T-helper 9 cell (primary cell): ENCODE results near the gene PPP3R2.
"Not testable (repeated sequence)": the region's sequence is repeated elsewhere in the genome, so short reads cannot be mapped to it uniquely, and the experiment has no call there.

Experiments used
- DNase-seq: peaks from one replicate; pipeline ENCODE4 v3.0.0-alpha.2; 2020
- total RNA-seq, 2 donors: gene quantifications; one replicate each; lab custom pipeline; 2026; lab: John Stamatoyannopoulos, UW

Gene PPP3R2, protein sequence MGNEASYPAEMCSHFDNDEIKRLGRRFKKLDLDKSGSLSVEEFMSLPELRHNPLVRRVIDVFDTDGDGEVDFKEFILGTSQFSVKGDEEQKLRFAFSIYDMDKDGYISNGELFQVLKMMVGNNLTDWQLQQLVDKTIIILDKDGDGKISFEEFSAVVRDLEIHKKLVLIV
- 0 reads per million in 2 donors for total RNA-seq

DNA sequence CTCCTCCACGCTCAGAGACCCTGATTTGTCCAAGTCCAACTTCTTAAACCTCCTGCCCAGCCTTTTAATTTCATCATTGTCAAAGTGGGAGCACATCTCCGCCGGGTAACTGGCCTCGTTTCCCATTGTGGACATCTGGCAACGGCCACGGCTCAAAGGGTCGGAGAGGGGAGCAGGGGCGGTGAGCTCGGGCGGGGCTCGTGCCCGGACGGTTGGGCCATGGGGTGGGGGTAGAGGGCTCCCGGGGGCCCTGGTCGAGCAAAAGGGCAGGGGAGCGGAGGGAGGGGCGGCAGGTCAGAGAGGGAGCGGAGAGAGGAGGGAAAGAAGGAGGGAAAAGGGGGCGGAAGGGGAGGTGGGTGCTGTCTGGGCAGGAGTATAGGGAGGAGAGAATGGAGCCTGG is at the start of gene PPP3R2:
Gene PPP3R2, minus strand, starts transcription at position 174 of the 400 bp plus-strand sequence. Its CDS starts 48 bp downstream, at position 126.
- DNase-seq = no peak

DNA sequence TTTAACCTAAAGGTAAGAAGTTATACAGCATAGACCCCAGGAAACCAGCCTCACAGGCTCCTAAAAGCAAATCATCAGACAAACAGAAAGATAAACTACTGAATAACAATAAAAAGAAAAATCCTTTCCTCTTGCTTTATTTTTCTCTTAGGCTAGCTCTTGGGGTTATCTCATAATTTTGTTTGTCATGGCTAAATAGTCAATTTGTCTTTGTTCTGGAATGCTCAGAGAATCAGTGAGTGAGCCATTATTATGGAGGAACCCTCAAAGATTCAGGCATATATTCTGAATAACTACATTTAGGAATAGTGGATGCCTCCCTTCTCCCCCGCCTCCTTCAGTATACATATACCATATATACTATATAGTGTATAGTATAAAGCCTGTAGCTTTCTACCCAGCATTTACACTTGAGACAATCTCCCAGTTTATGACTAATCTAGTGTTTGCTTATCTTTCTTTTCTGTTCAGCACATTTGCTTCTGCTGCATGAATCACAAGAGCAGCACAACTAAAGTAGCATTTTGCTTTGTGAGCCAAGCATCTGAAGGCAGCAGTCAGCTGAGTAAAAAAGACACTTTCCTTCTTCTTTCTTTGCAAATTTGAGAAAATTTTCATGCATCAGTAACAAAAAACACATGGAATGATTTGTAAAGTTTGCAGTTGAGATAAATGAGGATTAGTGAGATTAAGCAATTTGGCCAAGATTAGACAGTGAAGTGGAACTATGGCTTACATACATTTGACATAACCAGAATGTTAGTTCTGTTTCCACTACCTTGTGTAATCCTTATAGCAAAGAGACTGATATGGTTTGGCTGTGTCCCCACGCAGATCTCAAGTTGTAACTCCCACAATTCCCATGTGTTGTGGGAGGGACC is 45.3 kb upstream of the PPP3R2 start:
- DNase-seq = no peak

DNA sequence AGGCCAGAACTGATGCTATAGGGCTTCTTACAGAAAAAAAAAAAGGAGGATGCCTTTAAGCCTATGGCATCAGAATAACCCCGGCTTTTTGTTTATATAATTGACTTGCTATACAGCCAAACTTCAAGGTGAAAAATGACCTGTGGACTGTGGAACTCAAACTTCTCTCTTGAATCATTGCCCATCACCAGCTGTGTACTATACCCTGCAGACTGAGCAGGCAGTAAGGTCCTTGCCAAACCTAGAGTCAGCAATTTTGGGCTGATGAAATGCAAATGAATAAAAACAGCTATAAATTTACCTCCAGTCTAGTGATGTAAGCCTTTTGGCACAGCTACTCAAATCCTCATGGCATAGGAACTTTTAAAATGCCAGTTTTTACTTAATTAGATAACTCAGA is 44.5 kb upstream of the PPP3R2 start:
- DNase-seq = no peak

DNA sequence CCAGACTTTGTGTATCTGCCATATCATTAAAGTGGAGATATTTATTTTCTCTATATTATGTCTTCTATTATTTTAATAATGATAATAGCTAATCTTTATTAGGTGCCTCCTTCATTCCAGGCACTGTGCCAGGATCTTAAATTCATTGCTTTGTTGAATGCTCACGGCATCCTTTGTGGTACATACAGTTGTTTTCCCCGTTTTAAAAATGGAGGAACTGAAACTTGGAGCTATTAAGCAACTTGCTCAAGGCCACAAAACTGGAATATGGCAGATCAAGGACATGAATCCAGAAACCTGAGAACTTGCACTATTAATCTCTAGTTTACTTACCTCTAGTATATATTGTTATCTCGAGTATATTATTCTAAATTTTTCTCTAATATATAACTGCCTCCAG is 41.5 kb upstream of the PPP3R2 start:
- no peak for DNase-seq

DNA sequence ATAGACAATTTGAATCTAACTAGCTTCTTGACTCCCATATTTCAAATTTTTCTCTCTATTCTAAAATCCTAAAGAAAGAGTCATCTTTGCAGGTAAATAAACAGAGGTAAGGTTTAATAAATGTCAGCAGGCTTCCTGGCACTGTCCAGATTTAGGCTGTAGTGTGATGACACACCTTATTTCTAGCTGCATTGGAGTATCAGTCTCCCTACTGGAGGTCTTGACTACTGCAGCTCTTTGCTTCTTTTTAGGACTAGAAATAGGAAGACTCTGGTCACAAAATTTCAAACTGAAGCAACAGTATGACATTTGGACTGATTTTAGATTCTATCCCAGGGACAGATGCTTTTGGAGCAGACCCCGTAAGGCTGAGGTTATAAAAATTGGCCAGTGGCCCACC is 40.7 kb upstream of the PPP3R2 start:
- no peak for DNase-seq

DNA sequence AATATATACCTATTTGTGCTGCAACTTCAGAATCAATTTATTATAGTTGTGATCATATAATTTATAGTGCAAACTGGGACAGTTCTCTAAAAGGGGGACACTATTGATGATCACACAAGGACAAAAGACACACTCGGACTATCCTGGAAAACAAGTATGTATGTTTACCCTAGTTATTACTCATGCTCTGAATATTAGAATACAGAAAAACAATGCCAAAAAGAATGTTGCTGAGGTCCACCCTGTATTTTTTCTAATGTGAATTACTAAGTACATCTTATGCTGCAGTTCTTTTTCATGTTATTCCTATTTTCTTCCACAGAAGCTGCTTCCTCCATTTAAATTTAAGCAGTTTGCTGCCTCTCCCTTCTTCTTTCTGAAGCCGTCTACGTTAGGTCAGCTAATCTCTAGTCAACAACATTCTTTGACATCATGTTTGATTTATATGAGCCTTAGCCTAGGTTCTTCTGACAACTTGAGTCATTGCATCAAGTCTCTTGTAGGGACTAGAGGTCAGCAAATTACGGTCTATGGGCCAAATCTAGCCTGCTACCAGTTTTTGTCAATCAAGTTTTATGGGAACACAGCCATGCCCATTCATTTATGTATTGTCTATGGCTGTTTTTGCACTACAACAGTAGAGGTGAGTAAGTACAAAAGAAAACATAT is 40.1 kb upstream of the PPP3R2 start:
- DNase-seq = no peak

DNA sequence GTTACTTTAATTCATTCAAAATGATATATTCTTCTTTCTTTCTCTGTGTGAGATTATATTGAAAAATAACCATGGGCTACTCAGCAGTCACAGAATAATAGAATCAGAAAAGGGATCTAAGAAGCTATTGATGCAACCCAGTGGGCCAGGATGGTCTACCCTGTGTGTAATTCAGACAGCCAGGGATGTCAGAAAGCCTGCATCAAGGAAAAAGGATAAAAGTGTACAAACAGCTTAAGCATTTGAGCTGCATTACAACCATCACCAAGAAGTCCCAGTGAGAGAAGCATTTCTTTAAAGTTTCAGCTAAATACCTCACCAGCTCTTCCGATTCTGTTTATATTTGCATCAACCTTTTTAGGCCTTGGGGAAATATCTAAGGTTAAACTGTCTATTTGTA is 37.8 kb upstream of the PPP3R2 start:
- no peak for DNase-seq

DNA sequence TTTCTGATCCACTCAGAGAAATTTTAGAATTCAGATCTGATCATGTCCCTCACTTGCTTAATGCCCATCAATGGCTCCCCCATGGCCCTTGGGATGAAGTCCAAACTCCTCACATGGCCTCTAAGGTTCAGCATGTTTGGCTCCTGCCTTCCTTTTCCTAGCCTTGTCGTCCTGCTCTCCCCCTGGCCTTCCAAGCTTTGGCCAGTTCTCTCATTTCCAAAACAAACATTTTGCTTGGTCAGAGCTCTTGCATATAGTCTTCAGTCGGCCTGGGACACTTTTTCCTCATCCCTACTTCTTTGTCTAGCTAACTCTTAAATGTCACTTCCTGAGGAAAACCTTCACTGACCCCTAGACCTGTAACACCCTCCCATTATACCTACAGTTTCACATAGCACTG is 37.1 kb upstream of the PPP3R2 start:
- DNase-seq = no peak

DNA sequence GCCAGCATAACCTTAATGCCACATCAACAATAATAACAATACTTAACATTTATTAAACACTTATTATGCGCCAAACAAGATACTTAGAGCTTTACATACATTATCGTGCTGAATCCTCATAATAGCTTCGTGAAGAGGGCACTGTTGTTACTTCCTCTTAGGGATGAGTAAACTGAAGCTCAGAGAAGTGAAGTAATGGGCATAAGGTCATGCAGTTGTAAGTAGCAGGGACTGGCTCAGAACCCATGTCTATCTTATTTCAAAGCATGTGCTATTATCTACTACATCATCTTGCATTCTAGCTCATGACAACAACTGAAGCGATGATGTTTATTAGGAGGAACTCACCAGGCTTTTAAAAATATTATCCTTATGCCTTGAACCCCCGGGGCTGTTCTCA is 34.9 kb upstream of the PPP3R2 start:
- DNase-seq = no peak

DNA sequence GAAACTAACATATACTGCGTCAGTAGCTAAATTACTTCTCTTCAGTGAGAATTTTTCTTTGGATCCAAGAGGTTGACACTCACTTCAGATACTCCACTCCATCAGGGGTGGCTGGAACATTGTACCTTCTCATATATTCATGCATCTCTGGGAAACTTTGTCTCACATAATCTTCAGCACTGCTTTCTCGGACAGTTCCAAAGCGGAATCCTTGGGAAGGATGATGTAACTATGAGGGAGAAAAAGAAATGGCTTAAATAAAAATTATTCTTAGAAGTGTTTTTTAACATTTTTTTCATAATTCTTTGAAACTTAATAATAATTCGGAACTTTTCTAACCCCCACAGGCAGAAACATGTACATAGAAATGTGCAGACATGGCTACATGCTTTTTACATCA is 33.4 kb upstream of the PPP3R2 start:
- no peak for DNase-seq

DNA sequence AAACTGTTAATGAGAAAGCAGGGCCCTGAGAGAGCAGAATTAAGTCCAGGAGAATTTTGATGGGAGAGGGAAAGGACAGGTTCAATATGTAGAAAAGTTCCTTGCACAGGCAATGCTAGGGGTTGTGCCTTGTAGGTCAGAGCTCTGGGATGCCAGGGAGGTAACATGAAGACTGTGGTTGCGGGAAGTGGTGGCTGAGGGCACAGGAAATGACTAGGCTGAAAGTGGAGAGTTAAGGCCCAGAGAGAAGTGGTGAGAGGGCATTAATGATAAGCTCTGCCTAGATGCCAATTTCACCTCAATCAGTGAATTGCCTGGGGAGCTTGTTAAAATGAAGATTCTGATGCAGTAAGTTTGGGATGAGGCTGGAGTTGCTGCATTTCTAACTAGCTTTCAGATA is 31.5 kb upstream of the PPP3R2 start:
- DNase-seq = no peak

DNA sequence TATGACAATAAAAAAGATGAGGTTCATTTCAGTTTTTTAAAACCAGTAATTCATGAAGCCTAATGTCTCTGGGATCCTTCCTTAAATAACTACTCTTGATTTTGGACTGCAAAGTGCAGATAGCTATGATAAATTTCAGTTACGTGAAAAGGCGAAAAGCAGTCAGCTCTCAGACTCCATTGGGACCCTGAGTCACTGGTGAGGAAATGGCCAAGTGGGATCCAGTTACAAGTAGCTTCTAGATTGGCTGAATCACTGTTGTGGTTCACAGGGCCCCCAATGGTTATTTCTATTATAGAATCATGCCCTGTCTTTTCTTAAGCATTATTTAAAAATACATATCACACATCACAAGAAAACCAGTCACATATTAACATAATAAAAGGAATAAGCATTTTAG is 31.1 kb upstream of the PPP3R2 start:
- no peak for DNase-seq

DNA sequence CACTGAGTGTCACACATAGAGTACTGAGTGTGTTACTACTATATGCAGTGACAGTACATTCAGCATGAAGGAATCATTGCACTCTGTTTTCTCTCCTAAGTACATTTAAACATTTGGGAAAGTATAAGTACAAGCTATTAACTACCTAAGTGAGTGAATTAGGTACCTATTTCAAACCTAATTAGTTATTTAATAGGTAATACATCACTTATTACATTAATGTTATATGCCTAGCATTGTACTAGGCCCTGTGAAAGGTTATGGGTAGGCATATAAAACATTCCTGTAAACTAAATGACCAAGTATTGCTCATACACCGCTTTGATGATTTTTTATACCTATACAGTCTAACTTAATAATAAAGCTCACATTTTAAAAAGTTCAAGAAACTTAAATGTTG is 25.7 kb upstream of the PPP3R2 start:
- no peak for DNase-seq

DNA sequence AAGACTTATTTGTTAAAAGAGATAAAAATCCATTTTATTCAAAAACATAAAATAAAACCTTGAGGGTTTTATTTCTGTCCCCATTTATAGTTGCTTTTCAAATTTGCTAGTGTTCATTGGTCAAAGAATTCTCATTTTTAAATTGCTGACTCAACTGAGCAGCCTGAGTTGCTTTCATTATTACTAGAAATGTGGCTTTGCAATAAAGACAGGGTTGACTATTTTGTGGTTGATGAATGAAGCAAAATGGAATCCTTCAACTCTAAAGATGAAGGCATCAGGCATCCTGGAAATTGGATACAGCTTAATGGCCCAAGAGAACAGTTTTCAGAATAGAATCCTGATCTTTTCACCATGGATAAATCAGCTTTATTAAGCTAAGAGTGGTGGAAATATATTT is 23.9 kb upstream of the PPP3R2 start:
- DNase-seq = no peak

DNA sequence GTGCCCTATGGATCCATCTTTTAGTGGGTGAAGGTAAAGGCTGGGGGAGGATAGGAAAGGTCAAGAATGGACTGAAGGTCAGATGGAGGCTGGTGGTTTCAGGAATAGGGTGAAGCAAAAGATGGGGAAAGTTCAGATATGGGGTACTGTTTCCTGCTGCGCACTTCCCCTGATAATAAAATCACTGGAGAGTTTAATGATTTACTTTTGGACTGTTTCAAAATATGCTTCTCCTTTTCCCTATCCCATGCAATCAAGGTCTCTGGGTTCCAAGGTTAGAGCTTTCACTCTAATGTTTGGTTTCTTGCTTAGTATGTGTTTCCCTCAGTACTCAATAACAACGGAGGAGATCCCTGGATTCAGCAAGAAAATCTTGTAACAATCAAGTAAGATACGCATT is 10.8 kb upstream of the PPP3R2 start:
- DNase-seq = no peak

DNA sequence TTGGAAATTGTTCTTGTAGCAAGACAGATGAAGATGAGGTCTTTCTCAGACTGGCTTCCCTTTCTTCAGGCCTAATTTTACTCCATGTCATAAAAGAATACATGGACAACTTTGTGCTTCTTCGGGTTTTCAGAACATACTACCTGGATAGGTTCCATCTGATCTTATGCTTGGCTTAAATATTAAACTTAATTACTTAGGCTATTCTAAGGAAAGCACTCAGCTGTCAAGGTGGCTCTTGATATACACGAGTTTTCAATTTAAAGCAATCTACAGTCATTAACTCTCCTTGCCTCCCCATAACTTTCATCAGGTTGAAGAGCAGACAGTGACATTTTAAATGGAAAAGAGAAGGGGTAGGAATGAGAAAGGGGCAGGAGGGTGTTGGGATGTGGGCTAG is 9.5 kb upstream of the PPP3R2 start:
- no peak for DNase-seq

DNA sequence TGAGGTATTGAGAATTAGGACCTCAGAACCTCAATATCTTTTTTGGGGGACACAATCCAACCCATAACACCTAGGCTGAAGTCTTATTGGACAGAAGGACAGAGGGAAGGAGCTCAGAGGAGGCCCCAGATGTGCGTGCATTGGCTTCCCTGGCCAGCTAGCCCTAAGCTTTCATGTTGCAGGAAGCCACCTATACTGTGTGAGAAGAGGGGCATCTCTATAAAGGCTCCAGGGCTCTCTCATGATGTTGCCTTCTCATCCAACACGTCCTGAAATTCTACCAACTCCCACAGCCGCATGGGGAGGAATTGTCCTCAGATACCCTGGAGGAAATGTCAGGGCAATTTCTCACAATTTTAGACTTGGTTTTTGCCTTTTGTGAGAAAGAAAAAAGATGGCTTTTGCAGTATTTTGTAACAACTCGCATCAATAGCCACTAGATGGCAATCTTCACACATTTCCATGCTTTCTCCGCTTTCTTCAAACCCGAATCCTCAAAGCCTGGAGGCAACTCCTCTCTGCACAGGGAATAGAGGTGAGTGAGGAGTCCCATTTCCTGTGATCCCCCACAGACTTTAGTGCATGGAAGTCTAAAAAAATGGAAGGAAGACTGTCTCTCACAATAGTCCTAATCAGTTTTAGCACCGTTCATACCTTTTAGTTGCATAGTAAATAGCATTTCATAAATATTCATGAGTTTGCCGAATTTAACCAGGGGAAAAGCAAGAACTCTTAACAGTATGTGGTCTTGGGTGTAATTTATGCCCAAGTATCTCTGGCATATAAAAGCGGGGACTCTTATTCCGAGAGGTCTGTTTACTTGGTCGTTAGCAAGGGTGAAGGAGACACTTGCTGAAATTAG is 7.4 kb upstream of the PPP3R2 start:
- DNase-seq = no peak

DNA sequence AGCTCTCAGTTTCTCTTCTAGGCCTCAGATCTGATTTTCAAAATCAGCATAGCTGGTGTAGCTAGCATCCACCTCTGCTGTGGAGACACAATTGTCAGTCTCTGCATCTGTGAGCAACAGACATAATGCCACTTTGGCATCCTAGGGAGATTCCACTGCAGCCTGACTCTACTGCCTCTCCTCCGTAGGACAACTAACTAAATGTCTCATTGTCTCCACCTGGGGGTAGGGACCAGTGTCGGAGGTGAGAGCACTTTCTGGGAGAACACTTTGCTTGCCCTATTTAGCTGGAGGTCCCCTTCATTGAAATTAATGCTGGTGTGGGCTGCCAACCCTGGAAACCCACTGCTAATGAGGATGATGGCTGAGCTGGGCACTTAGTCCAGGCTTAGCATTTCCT is 1.4 kb downstream of the PPP3R2 start:
- no peak for DNase-seq

DNA sequence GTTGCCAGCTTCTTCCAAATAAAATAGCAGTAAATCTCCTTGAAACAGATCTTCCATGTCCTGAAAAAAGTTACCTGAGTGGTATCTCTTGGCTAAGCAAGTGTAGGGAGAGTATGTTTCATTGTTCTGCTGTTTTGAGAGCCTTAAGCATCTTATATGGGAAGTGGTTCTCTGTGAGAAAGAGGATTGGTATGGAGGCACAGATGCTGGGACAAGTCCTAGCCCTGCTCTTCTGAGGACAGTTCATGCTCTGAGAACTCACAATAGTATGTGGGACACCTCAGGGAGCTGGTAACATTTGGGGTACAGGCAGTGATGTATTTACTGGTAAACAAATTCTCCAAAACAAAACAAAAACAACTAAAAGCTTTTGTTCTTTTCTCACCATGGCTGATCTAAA is 2.0 kb downstream of the PPP3R2 start:
- DNase-seq = no peak

DNA sequence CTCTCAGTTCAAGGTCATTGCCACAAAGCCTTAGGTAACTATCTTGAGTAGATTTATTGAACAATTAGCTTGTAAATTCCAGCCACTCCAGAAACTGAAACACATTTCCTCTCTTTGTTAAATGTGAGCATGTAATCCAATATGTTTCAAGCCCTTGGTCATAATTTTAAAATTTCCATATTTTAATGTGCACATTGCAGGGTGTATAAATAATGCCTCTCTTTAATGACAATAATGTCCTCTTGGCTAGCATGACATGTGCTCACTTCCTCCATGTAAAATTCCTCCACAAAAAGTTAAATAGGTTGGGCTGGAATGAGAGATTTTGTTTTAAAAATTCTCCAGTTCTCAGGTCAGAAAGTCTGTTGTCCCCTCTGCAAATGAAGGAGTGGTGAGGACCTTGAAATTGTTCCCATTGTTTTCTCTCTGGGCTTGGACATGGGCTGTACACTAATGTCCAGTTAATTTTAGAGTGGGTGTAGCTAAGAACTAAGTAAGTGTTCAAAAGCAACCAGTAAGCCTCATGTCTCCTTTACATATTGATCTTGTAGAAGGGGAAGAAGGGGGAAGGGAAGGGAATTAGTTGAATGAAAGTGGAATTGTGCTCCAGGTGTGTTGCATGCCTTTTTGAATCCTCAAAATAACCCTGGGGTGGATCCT is 2.9 kb downstream of the PPP3R2 start:
- no peak for DNase-seq

DNA sequence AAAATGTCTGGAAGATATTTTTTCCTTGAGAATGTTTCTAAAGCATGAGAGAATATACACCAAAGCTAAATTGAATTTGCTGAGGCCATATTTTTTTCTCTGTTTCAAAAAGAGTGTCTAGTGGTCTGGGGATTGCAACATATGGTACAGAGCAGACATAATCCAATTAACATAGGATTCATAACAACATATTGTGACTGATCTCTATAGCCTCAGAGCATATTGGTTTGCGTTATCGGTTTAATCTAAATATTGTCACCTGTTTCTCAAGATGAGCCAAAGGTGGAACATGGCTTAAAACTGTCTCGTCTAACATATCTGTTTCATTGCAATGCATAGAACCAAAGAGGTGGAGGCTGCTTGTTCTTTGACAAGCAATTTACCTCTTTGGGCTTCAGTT is 3.9 kb downstream of the PPP3R2 start:
- no peak for DNase-seq

DNA sequence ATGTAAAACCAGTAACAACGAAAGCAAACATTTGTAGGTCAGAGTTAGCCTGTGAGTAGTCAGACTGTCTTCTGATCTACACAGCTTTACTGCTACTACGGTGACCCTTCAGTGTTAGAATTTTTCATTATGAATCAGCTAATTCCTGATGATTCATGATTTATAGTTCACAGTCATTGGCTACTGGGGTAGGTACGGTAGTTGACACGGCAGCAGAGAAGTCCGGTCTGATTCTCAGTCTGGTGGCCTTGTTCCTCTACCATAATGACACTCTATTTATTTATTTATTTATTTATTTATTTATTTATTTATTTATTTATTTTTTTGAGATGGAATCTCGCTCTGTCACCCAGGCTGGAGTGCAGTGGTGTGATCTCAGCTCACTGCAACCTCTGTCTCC is 4.7 kb downstream of the PPP3R2 start:
- not testable (repeated sequence) for DNase-seq
